H9 (cell line): ENCODE data around the gene TMEM221. TPM values are rescaled to one million over a fixed set of nuclear protein-coding genes. Genes with fewer than 3 reads are reported as not detected.

ENCODE experiments used
- DNase-seq: peaks from one replicate; pipeline ENCODE4 v3.0.0-alpha.2; 2017
- H2AFZ ChIP-seq: one replicate; pipeline ENCODE4 v1.6.1; 2013; ENCODE audit warnings: mild to moderate bottlenecking, low read length, control low read depth, moderate library complexity
- H2AK5ac ChIP-seq: 2 replicates; pipeline ENCODE4 v1.6.1; 2013; ENCODE audit warnings: low read length, control low read depth, mixed read lengths; ENCODE audit not compliant: insufficient read length
- H2BK120ac ChIP-seq: one replicate; pipeline ENCODE4 v1.6.1; 2013; ENCODE audit warnings: low read depth, mild to moderate bottlenecking, low read length, control low read depth, inconsistent platforms; ENCODE audit not compliant: poor library complexity, severe bottlenecking
- H2BK12ac ChIP-seq: 2 replicates; pipeline ENCODE4 v1.6.1; 2013; ENCODE audit warnings: low read length, control low read depth, mixed read lengths, low read depth; ENCODE audit not compliant: insufficient read length
- H2BK15ac ChIP-seq: 2 replicates; pipeline ENCODE4 v1.6.1; 2013; ENCODE audit warnings: low read depth, low read length, control low read depth
- H2BK20ac ChIP-seq: one replicate; pipeline ENCODE4 v1.6.1; 2013; ENCODE audit warnings: low read depth, mild to moderate bottlenecking, low read length, control low read depth, inconsistent platforms; ENCODE audit not compliant: poor library complexity, severe bottlenecking
- H2BK5ac ChIP-seq: 2 replicates; pipeline ENCODE4 v1.6.1; 2013; ENCODE audit warnings: low read length, control low read depth, mixed read lengths; ENCODE audit not compliant: insufficient read length
- H3K14ac ChIP-seq: 2 replicates; pipeline ENCODE4 v1.6.1; 2013; ENCODE audit warnings: low read length, control low read depth; ENCODE audit not compliant: insufficient read depth
- H3K18ac ChIP-seq: 2 replicates; pipeline ENCODE4 v1.6.1; 2013; ENCODE audit warnings: low read depth, mild to moderate bottlenecking, mixed read lengths, low read length, control low read depth; ENCODE audit not compliant: insufficient read length
- H3K23ac ChIP-seq: 2 replicates; pipeline ENCODE4 v1.6.1; 2013; ENCODE audit warnings: low read length, control low read depth, mixed read lengths, low read depth; ENCODE audit not compliant: insufficient read length
- H3K23me2 ChIP-seq: 2 replicates; pipeline ENCODE4 v1.6.1; 2013; ENCODE audit warnings: low read depth, mild to moderate bottlenecking, mixed read lengths, low read length, control low read depth; ENCODE audit not compliant: insufficient read length, poor library complexity, severe bottlenecking
- H3K27ac ChIP-seq: 2 replicates; pipeline ENCODE4 v1.5.1; 2013; ENCODE audit warnings: low read length, control low read depth, mixed read lengths, low read depth; ENCODE audit not compliant: insufficient read length
- H3K27me3 ChIP-seq: 2 replicates; pipeline ENCODE4 v1.6.1; 2013; ENCODE audit warnings: low read length, control low read depth, inconsistent platforms; ENCODE audit not compliant: insufficient read depth
- H3K4ac ChIP-seq: 2 replicates; pipeline ENCODE4 v1.6.1; 2013; ENCODE audit warnings: low read depth, mild to moderate bottlenecking, control low read depth, inconsistent platforms, low read length, moderate library complexity
- H3K4me1 ChIP-seq: 2 replicates; pipeline ENCODE4 v1.6.1; 2013; ENCODE audit warnings: low read length, control low read depth, inconsistent platforms; ENCODE audit not compliant: insufficient read depth
- H3K4me2 ChIP-seq: 2 replicates; pipeline ENCODE4 v1.6.1; 2013; ENCODE audit warnings: low read length, control low read depth, mixed read lengths; ENCODE audit not compliant: insufficient read length, insufficient read depth
- H3K56ac ChIP-seq: 2 replicates; pipeline ENCODE4 v1.6.1; 2013; ENCODE audit warnings: low read depth, mild to moderate bottlenecking, mixed read lengths, low read length, control low read depth; ENCODE audit not compliant: insufficient read length
- H3K79me1 ChIP-seq: 2 replicates; pipeline ENCODE4 v1.6.1; 2013; ENCODE audit warnings: low read depth, mild to moderate bottlenecking, moderate library complexity, low read length, control low read depth, inconsistent platforms; ENCODE audit not compliant: insufficient read depth, poor library complexity, severe bottlenecking
- H3K79me2 ChIP-seq: 2 replicates; pipeline ENCODE4 v1.6.1; 2013; ENCODE audit warnings: low read length, control low read depth, inconsistent platforms; ENCODE audit not compliant: insufficient read depth
- H3K9ac ChIP-seq: 2 replicates; pipeline ENCODE4 v1.6.1; 2013; ENCODE audit warnings: low read length, control low read depth, mixed read lengths; ENCODE audit not compliant: insufficient read length; ENCODE audit errors: extremely low read depth
- H3K9me3 ChIP-seq: one replicate; pipeline ENCODE4 v1.6.1; 2013; ENCODE audit warnings: low read depth, low read length, inconsistent platforms; ENCODE audit not compliant: control insufficient read depth
- H3T11ph ChIP-seq: one replicate; pipeline ENCODE4 v1.6.1; 2013; ENCODE audit warnings: mild to moderate bottlenecking, low read length, control low read depth, inconsistent platforms
- H4K20me1 ChIP-seq: one replicate; pipeline ENCODE4 v1.6.1; 2013; ENCODE audit not compliant: control insufficient read depth, insufficient read length, insufficient read depth
- H4K5ac ChIP-seq: 2 replicates; pipeline ENCODE4 v1.6.1; 2013; ENCODE audit warnings: low read depth, mild to moderate bottlenecking, mixed read lengths, low read length, control low read depth; ENCODE audit not compliant: insufficient read length
- H4K8ac ChIP-seq: replicated peaks from 2 replicates; pipeline ENCODE4 v1.6.1; 2013; ENCODE audit warnings: low read length, control low read depth, mixed read lengths, low read depth; ENCODE audit not compliant: insufficient read length
- H4K91ac ChIP-seq: 2 replicates; pipeline ENCODE4 v1.6.1; 2013; ENCODE audit warnings: low read depth, mild to moderate bottlenecking, moderate library complexity, mixed read lengths, low read length, control low read depth; ENCODE audit not compliant: insufficient read length
- H3K27ac Mint-ChIP-seq, 3 experiments: 2 replicates in 2 of 3; 3 replicates in 1 of 3; pipeline ENCODE4 v1.8.0; 2020 to 2021; ENCODE audit warnings: mixed read lengths in 3 of 3, mild to moderate bottlenecking in 1 of 3, moderate library complexity in 1 of 3
- H3K27me3 Mint-ChIP-seq: 2 replicates; pipeline ENCODE4 v1.8.0; 2021; ENCODE audit warnings: low read depth, mild to moderate bottlenecking, moderate library complexity, mixed read lengths
- H3K36me3 Mint-ChIP-seq, 3 experiments: 2 replicates in 2 of 3; 3 replicates in 1 of 3; pipeline ENCODE4 v1.8.0; 2020 to 2021; ENCODE audit warnings: low read depth in 3 of 3, mixed read lengths in 3 of 3; ENCODE audit not compliant: insufficient read depth in 1 of 3
- H3K4me1 Mint-ChIP-seq, 2 experiments: 2 replicates each; pipeline ENCODE4 v1.8.0; 2020; ENCODE audit warnings: mixed read lengths in 2 of 2
- H3K4me3 Mint-ChIP-seq, 2 experiments: 2 replicates in 1 of 2; 3 replicates in 1 of 2; pipeline ENCODE4 v1.8.0; 2020 to 2021; ENCODE audit warnings: mild to moderate bottlenecking in 2 of 2, mixed read lengths in 2 of 2, moderate library complexity in 1 of 2
- H3K9me3 Mint-ChIP-seq, 2 experiments: 2 replicates in 1 of 2; 3 replicates in 1 of 2; pipeline ENCODE4 v1.8.0; 2020; ENCODE audit warnings: mild to moderate bottlenecking in 2 of 2, mixed read lengths in 2 of 2, moderate library complexity in 1 of 2
- WGBS: extraction: QIAGEN DNeasy Blood & Tissue Kit; methylation state at CpG from one replicate; pipeline ENCODE4 v1.1.7; 2013; ENCODE audit warnings: missing lambda C conversion rate, low lambda C conversion rate, mixed read lengths; ENCODE audit not compliant: insufficient read length; ENCODE audit errors: extremely low coverage; 5-methylcytosine and 5-hydroxymethylcytosine counted together
- total RNA-seq: library from RNA; stranded (reverse); gene quantifications from 2 replicates; pipeline ENCODE4 v1.2.1, GENCODE V29; 2021
- TF ChIP-seq, protein P1 (sequence below): fragments of 200-600 bp; sonication (generic); conservative IDR thresholded peaks from 3 replicates; pipeline ENCODE4 v1.8.0; 2021; ENCODE audit warnings: antibody characterized with exemption, mild to moderate bottlenecking

The TMEM221 gene
- total RNA-seq, 1 experiment from 2014 or later = 1.4 TPM

- Histone ChIP-seq H2AFZ (no peak within 1 kb of the TSS), H3K23me2 (peaks cover 15% of the 10 kb centered on the region), H3K4me1 (peaks cover 7% of the 10 kb centered on the region; the same call in 1 of the 2 replicates), H4K8ac (no peak within 1 kb of the TSS), H3T11ph (no peak within 1 kb of the TSS), H3K9me3 (no peaks in the 10 kb centered on the region), H2BK5ac (no peak within 1 kb of the TSS), H3K9ac (peak within 1 kb of the TSS; percentile 58), H3K79me2 (no peaks in the 10 kb centered on the region; the same call in 1 of the 2 replicates), H3K56ac (peak within 1 kb of the TSS; percentile 8), H2AK5ac (no peak within 1 kb of the TSS), H3K27me3 (no peaks in the 10 kb centered on the region), H3K27ac (no peak within 1 kb of the TSS), H3K14ac (peak within 1 kb of the TSS; percentile 65), H3K23ac (no peak within 1 kb of the TSS), H2BK120ac (peak within 1 kb of the TSS; percentile 83), H2BK20ac (no peak within 1 kb of the TSS), H4K91ac (peak within 1 kb of the TSS; percentile 31), H3K4ac (peak within 1 kb of the TSS; percentile 49), H2BK12ac (no peak within 1 kb of the TSS), H2BK15ac (no peak within 1 kb of the TSS), H3K4me2 (peak within 1 kb of the TSS; percentile 61), H3K79me1 (no peaks in the 10 kb centered on the region), H3K18ac (peak within 1 kb of the TSS; percentile 63), H4K20me1 (no peaks in the 10 kb centered on the region), H4K5ac (no peak within 1 kb of the TSS)
- peaks cover 31 to 39% of the 10 kb centered on the region in 2 experiments for H3K4me1 Mint-ChIP-seq
- no CpG with 5 or more reads among the region's 18 CpGs for WGBS
- no peaks in the 10 kb centered on the region for H3K9me3 Mint-ChIP-seq
- peak within 1 kb of the TSS; percentile 81 to 97 (median 97) for H3K27ac Mint-ChIP-seq
- H3K36me3 Mint-ChIP-seq = peaks cover 7 to 29% (median 16%) of the 10 kb centered on the region in 3 experiments; a peak in 6 of 7 replicates
- TF ChIP-seq, protein P1, sequence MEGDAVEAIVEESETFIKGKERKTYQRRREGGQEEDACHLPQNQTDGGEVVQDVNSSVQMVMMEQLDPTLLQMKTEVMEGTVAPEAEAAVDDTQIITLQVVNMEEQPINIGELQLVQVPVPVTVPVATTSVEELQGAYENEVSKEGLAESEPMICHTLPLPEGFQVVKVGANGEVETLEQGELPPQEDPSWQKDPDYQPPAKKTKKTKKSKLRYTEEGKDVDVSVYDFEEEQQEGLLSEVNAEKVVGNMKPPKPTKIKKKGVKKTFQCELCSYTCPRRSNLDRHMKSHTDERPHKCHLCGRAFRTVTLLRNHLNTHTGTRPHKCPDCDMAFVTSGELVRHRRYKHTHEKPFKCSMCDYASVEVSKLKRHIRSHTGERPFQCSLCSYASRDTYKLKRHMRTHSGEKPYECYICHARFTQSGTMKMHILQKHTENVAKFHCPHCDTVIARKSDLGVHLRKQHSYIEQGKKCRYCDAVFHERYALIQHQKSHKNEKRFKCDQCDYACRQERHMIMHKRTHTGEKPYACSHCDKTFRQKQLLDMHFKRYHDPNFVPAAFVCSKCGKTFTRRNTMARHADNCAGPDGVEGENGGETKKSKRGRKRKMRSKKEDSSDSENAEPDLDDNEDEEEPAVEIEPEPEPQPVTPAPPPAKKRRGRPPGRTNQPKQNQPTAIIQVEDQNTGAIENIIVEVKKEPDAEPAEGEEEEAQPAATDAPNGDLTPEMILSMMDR = no peak
- no peaks in the 10 kb centered on the region for H3K27me3 Mint-ChIP-seq
- H3K4me3 Mint-ChIP-seq = peak within 1 kb of the TSS; percentile 69 to 94
- peak; percentile 64 for DNase-seq
Measured at GRCh38 chr19:17405250-17406045, 43.0 kb downstream of the TMEM221 start, which contains the start of gene BST2. BST2 (minus strand) TSS chr19:17405630; CDS start chr19:17405575, 55 bp downstream.
